CD4-positive, alpha-beta T cell treated with Interleukin-12 subunit alpha and Interleukin-12 subunit beta, for 1 hour (primary cell): ENCODE measurements around the gene CCDC12.

ENCODE experiments used
- DNase-seq: peaks from one replicate; pipeline ENCODE4 v3.0.0-alpha.2; 2020

Gene CCDC12

GRCh38 chr3:46934498-46935167 is 41.9 kb downstream of the CCDC12 start:
- DNase-seq = no peak

- no peak for DNase-seq
Measured at GRCh38 chr3:46934072-46934471, 42.5 kb downstream of the CCDC12 start.

- no peak for DNase-seq
Measured at GRCh38 chr3:46933261-46933660, 43.3 kb downstream of the CCDC12 start.

GRCh38 chr3:46932455-46933225 is 43.9 kb downstream of the CCDC12 start:
- DNase-seq = no peak

- no peak for DNase-seq
Measured at GRCh38 chr3:46931631-46932331, 44.8 kb downstream of the CCDC12 start.

- no peak for DNase-seq
Measured at GRCh38 chr3:46930945-46931403, 45.6 kb downstream of the CCDC12 start.

GRCh38 chr3:46930166-46930944 is 46.2 kb downstream of the CCDC12 start:
- DNase-seq = no peak

GRCh38 chr3:46929324-46929723 is 47.2 kb downstream of the CCDC12 start:
- DNase-seq = no peak

- peak; percentile 37 for DNase-seq
Measured at GRCh38 chr3:46928282-46928681, 48.3 kb downstream of the CCDC12 start.

- no peak for DNase-seq
Measured at GRCh38 chr3:46927718-46928073, 48.8 kb downstream of the CCDC12 start.

- peak; percentile 31 for DNase-seq
Measured at GRCh38 chr3:46926871-46927717, 49.5 kb downstream of the CCDC12 start.

- DNase-seq = no peak
Measured at GRCh38 chr3:46926447-46926846, 50.1 kb downstream of the CCDC12 start.

GRCh38 chr3:46926039-46926438 is 50.5 kb downstream of the CCDC12 start:
- no peak for DNase-seq

- DNase-seq = no peak
Measured at GRCh38 chr3:46925585-46925934, 51.0 kb downstream of the CCDC12 start.

GRCh38 chr3:46924921-46925584 is 51.5 kb downstream of the CCDC12 start:
- no peak for DNase-seq

- peak; percentile 49 for DNase-seq
Measured at GRCh38 chr3:46923559-46924350, 52.8 kb downstream of the CCDC12 start.

- no peak for DNase-seq
Measured at GRCh38 chr3:46922871-46923558, 53.5 kb downstream of the CCDC12 start.

GRCh38 chr3:46922426-46922825 is 54.1 kb downstream of the CCDC12 start:
- no peak for DNase-seq

- DNase-seq = no peak
Measured at GRCh38 chr3:46921871-46922271, 54.7 kb downstream of the CCDC12 start.

- no peak for DNase-seq
Measured at GRCh38 chr3:46921041-46921440, 55.5 kb downstream of the CCDC12 start.
